ENCODE results near the gene CDC42BPA.

GRCh38 chr1:227268943-227269342 lies 49.3 kb downstream of the CDC42BPA start:
- TF ChIP-seq EZH2 (IDR thresholded peaks at IDR 0.05; ENCODE audit: insufficient read depth, poor library complexity, severe bottlenecking) (no peak), EZH2phosphoT487 (IDR thresholded peaks at IDR 0.05; ENCODE audit: insufficient read depth, low read depth) (no peak)

All from GM23248 (cell line).